GM23248 (cell line): Measurements from ENCODE around the gene PANK4.

Experiments
- EZH2 ChIP-seq: fragments of 200-600 bp; sonication (generic); IDR thresholded peaks from 2 replicates; pipeline ENCODE4 v1.6.1; 2018; ENCODE audit warnings: antibody characterized with exemption, mild to moderate bottlenecking; ENCODE audit not compliant: insufficient read depth, poor library complexity, severe bottlenecking
- EZH2phosphoT487 ChIP-seq: fragments of 200-600 bp; sonication (generic); IDR thresholded peaks from 2 replicates; pipeline ENCODE4 v1.6.1; 2018; ENCODE audit warnings: antibody characterized with exemption, moderate library complexity, mild to moderate bottlenecking, low read depth; ENCODE audit not compliant: insufficient read depth

GRCh38 chr1:2512862-2513421, 13.5 kb downstream of the PANK4 start:
- TF ChIP-seq EZH2 = no peak
- no peak for TF ChIP-seq EZH2phosphoT487
